Activated naive CD8-positive, alpha-beta T cell treated with anti-CD3 and anti-CD28 coated beads, Interleukin-2, amount 10 ng/mL, durations not matched to agents 7 days and 5 days (primary cell): Measurements from ENCODE around the gene CD48. TPM values are rescaled to one million over a fixed set of nuclear protein-coding genes. Genes with fewer than 3 reads are reported as not detected.
A peak's percentile ranks its signal among the peaks of the same experiment; 100 is the strongest.
"Not testable (repeated sequence)": the region's sequence is repeated elsewhere in the genome, so short reads cannot be mapped to it uniquely, and the experiment has no call there.

Experiments used
- ATAC-seq: fragments of 150-1000 bp; cut with Tn5 transposase; one replicate; pipeline ENCODE4 v1.10.0; 2021; ENCODE audit warnings: low read depth, moderate library complexity
- POLR2A ChIA-PET: fragments of 350-600 bp; sonication (Branson Sonifier 250); formaldehyde crosslinking; loops from one replicate; lab custom pipeline; 2021; ENCODE audit warnings: antibody characterized with exemption; lab: Charles Lee
- DNase-seq: peaks from one replicate; pipeline ENCODE4 v3.0.0; 2021
- H3K27ac Mint-ChIP-seq: one replicate; pipeline ENCODE4 v1.8.0; 2022; ENCODE audit warnings: mild to moderate bottlenecking, mixed read lengths
- H3K27me3 Mint-ChIP-seq: one replicate; pipeline ENCODE4 v1.8.0; 2022; ENCODE audit warnings: mild to moderate bottlenecking, moderate library complexity, mixed read lengths
- H3K36me3 Mint-ChIP-seq: one replicate; pipeline ENCODE4 v1.8.0; 2021; ENCODE audit warnings: mild to moderate bottlenecking, mixed read lengths
- H3K4me1 Mint-ChIP-seq: one replicate; pipeline ENCODE4 v1.8.0; 2021; ENCODE audit warnings: mixed read lengths
- H3K4me3 Mint-ChIP-seq: one replicate; pipeline ENCODE4 v1.8.0; 2022; ENCODE audit warnings: mild to moderate bottlenecking, moderate library complexity, mixed read lengths
- H3K9me3 Mint-ChIP-seq: one replicate; pipeline ENCODE4 v1.8.0; 2021; ENCODE audit warnings: mixed read lengths
- total RNA-seq, 2 experiments: library from RNA; stranded (reverse); gene quantifications; one replicate each; pipeline ENCODE4 v1.2.3, GENCODE V29; 2021

CD48 gene
- total RNA-seq, 2 experiments from 2014 or later, result 379 to 386 TPM

GRCh38 chr1:160708118-160708517, 3.5 kb downstream of the CD48 start:
- no peaks in the 10 kb centered on the region for H3K9me3 Mint-ChIP-seq
- POLR2A ChIA-PET, result interaction anchor here (0.7 to 5.1 kb wide), 19 partner anchors 16 to 784 kb away, joined by 3 to 56 read pairs (median 4); partner anchors contain the start of genes ARHGAP30, LY9, SLAMF1 and TSTD1
- no peak overlapping the region for H3K27ac Mint-ChIP-seq
- no peak overlapping the region for H3K4me3 Mint-ChIP-seq
- DNase-seq (no peak), ATAC-seq (no peak)
- H3K4me1 Mint-ChIP-seq, result peaks cover 39% of the 10 kb centered on the region
- H3K36me3 Mint-ChIP-seq, result peaks cover 33% of the 10 kb centered on the region
- no peaks in the 10 kb centered on the region for H3K27me3 Mint-ChIP-seq

- Mint-ChIP-seq H3K4me3 (no peak overlapping the region), H3K9me3 (no peaks in the 10 kb centered on the region), H3K27ac (no peak overlapping the region), H3K36me3 (peaks cover 35% of the 10 kb centered on the region), H3K4me1 (peaks cover 38% of the 10 kb centered on the region), H3K27me3 (no peaks in the 10 kb centered on the region)
- ATAC-seq (peak; percentile 26), DNase-seq (no peak)
- POLR2A ChIA-PET, result interaction anchor here (0.7 to 5.1 kb wide), 19 partner anchors 17 to 784 kb away, joined by 3 to 56 read pairs (median 4); partner anchors contain the start of genes ARHGAP30, LY9, SLAMF1 and TSTD1
These were observed 4.2 kb downstream of the CD48 start for GRCh38 chr1:160707236-160708064.

DNA sequence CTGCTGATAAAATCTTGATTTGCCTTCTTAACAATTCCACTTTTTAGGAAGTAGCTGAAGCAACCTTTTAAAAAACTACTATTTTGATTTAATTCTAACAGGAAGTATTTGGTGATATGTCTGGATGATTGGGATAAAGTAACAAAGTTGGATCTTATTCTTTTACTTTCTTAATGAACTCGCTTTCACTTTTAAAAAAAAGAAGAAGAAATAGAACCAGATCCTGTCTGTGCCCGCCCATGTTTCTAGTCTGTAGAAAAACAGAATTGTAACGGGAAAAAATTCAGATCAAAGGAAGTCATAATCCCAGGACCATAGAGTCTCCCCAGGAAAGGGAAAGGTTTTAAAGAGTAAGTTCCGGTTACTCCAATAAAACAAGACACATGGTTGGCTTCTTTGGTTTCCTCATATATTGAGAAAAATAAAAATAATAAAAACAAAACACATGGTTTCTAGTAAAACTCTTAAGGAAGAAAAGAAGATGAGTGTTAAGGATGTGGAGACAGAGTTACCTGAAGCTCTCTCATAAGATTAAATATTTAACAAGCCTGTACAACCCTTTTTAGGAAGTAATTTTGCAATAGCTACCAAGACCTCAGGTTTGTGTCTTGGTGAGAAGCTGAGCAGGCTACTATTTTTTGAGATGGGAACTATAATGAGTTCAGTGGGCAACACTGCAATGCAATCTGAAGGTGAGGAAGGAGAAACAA, 4.9 kb downstream of the CD48 start:
- no peak for DNase-seq
- Mint-ChIP-seq H3K27me3 (no peaks in the 10 kb centered on the region), H3K9me3 (no peaks in the 10 kb centered on the region), H3K36me3 (peaks cover 39% of the 10 kb centered on the region), H3K27ac (no peak overlapping the region), H3K4me3 (no peak overlapping the region), H3K4me1 (peaks cover 43% of the 10 kb centered on the region)
- POLR2A ChIA-PET, result interaction anchor here (0.9 to 5.1 kb wide), 9 partner anchors 17 to 475 kb away, joined by 3 to 56 read pairs (median 8); partner anchors contain the start of gene LY9
- no peak for ATAC-seq

GRCh38 chr1:160705742-160706141, 5.9 kb downstream of the CD48 start:
- Mint-ChIP-seq H3K4me1 (peaks cover 50% of the 10 kb centered on the region), H3K9me3 (no peaks in the 10 kb centered on the region), H3K36me3 (peaks cover 37% of the 10 kb centered on the region), H3K27ac (peak overlapping the region; percentile 55), H3K4me3 (no peak overlapping the region), H3K27me3 (no peaks in the 10 kb centered on the region)
- POLR2A ChIA-PET, result interaction anchor here (0.6 to 5.1 kb wide), 5 partner anchors 22 to 62 kb away, joined by 3 to 56 read pairs (median 5); no protein-coding TSS in a partner anchor
- ATAC-seq (no peak), DNase-seq (no peak)

DNA sequence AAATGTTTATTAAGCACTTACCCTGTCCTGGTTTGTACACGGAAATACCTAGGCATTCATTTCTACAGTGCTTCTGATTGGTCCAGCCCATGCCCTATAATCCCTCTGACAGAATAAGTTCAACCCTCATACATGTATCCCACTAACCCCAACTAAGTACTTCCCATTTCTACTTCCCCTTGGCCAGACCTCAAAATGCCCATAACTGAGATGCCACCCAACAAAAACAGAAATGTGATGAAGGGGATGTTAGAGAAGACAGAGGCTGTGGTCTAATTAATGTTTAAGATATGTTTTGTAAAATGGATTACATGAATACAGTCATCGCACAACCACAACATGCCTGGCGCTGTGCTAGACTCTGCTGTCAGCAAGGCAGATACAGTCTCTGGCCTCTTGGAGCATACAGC, 6.4 kb downstream of the CD48 start:
- not testable (repeated sequence) for H3K27me3 Mint-ChIP-seq, ATAC-seq, H3K4me3 Mint-ChIP-seq, DNase-seq, H3K9me3 Mint-ChIP-seq
- Mint-ChIP-seq H3K36me3 (peaks cover 41% of the 10 kb centered on the region), H3K27ac (peak overlapping the region; percentile 55), H3K4me1 (peaks cover 55% of the 10 kb centered on the region)
- POLR2A ChIA-PET, result interaction anchor here (3.2 to 5.1 kb wide), 2 partner anchors 7 to 21 kb away, joined by 11 to 56 read pairs; partner anchors contain the start of gene CD48

DNA sequence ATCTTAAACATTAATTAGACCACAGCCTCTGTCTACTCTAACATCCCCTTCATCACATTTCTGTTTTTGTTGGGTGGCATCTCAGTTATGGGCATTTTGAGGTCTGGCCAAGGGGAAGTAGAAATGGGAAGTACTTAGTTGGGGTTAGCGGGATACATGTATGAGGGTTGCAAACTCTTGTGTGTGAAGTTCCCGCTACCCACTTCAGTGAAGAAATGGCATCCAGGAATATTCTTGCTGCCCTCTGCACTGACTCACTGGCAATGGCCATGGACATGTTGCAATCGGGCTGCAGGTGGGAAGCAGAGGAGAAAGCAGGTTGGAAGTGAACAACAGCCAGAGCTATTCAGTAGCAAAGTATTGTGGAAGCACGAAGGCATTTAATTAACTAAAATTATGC, 7.4 kb downstream of the CD48 start:
- Mint-ChIP-seq H3K4me1 (peaks cover 59% of the 10 kb centered on the region), H3K27ac (peak overlapping the region; percentile 51), H3K36me3 (peaks cover 41% of the 10 kb centered on the region), H3K4me3 (peak overlapping the region; percentile 70), H3K9me3 (no peaks in the 10 kb centered on the region), H3K27me3 (no peaks in the 10 kb centered on the region)
- ATAC-seq, result no peak
- DNase-seq, result no peak
- POLR2A ChIA-PET, result interaction anchor here (0.6 to 3.2 kb wide), 2 partner anchors 8 to 18 kb away, joined by 3 to 11 read pairs; partner anchors contain the start of gene CD48

DNA sequence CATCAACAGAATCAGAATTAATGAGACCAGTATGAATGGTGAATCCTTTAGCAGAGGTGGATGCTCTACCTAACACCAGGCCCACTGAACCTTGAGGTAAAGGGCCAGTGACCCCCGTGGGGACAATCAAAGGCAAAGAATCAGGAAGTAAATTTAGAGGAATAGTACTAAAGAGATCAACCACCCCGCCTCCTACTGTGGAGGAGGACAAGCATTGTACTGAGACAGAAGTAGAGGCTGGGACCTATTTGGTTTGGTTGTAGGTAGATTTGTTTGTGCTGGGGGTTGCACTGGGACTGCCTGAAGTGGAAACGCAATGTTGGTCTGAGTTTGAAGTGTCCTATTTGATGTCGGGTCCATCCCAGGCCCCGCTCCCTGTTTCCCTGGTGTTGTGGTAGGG, 9.5 kb downstream of the CD48 start:
- no peak for DNase-seq
- H3K27ac Mint-ChIP-seq, result peak overlapping the region; percentile 67
- POLR2A ChIA-PET, result interaction anchor here (1.7 to 3.2 kb wide), 2 partner anchors 10 to 19 kb away, joined by 6 to 11 read pairs; partner anchors contain the start of gene CD48
- ATAC-seq, result no peak
- H3K27me3 Mint-ChIP-seq, result no peaks in the 10 kb centered on the region
- H3K4me1 Mint-ChIP-seq, result peaks cover 74% of the 10 kb centered on the region
- peaks cover 45% of the 10 kb centered on the region for H3K36me3 Mint-ChIP-seq
- H3K4me3 Mint-ChIP-seq, result peak overlapping the region; percentile 52
- no peaks in the 10 kb centered on the region for H3K9me3 Mint-ChIP-seq

- H3K9me3 Mint-ChIP-seq, H3K27ac Mint-ChIP-seq, DNase-seq, ATAC-seq, H3K4me3 Mint-ChIP-seq, POLR2A ChIA-PET, H3K27me3 Mint-ChIP-seq: not testable (repeated sequence)
- H3K4me1 Mint-ChIP-seq, result peaks cover 62% of the 10 kb centered on the region
- H3K36me3 Mint-ChIP-seq, result peaks cover 26% of the 10 kb centered on the region
These were observed 19.2 kb downstream of the CD48 start for GRCh38 chr1:160692390-160692789.

GRCh38 chr1:160685266-160685665, 26.4 kb downstream of the CD48 start:
- ATAC-seq, result peak; percentile 31
- H3K4me1 Mint-ChIP-seq, result peaks cover 81% of the 10 kb centered on the region
- H3K4me3 Mint-ChIP-seq, result peak overlapping the region; percentile 76
- H3K9me3 Mint-ChIP-seq, result peaks cover 5% of the 10 kb centered on the region
- no peak for DNase-seq
- POLR2A ChIA-PET, result interaction anchor here (0.9 to 3.9 kb wide), 2 partner anchors 22 to 26 kb away, joined by 5 to 56 read pairs; partner anchors contain the start of gene CD48
- peak overlapping the region; percentile 88 for H3K27ac Mint-ChIP-seq
- peaks cover 73% of the 10 kb centered on the region for H3K36me3 Mint-ChIP-seq
- H3K27me3 Mint-ChIP-seq, result no peaks in the 10 kb centered on the region

GRCh38 chr1:160682983-160683865, 28.4 kb downstream of the CD48 start:
- DNase-seq (no peak), ATAC-seq (peak; percentile 37)
- Mint-ChIP-seq H3K27me3 (no peaks in the 10 kb centered on the region), H3K4me1 (peaks cover 79% of the 10 kb centered on the region), H3K27ac (peak overlapping the region; percentile 88), H3K9me3 (peaks cover 5% of the 10 kb centered on the region), H3K36me3 (peaks cover 78% of the 10 kb centered on the region), H3K4me3 (peak overlapping the region; percentile 76)
- POLR2A ChIA-PET, result interaction anchor here (0.5 to 4.1 kb wide), 19 partner anchors 9 to 502 kb away, joined by 3 to 56 read pairs (median 4); partner anchors contain the start of genes CD48, ITLN2, LY9 and SLAMF1

DNA sequence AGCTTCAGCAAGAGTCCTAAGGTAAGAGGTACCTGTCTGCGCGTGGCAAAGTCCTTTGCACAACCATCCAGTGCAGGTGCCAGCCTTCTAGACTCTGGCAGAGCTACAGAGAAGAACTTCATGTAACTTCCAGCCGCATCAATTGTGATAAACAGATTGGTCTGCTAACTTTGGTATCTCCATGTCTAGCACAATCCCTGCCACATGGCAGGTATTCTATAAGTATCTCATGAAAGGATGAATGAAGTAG, 29.8 kb downstream of the CD48 start:
- DNase-seq (no peak), ATAC-seq (peak; percentile 4)
- Mint-ChIP-seq H3K27me3 (no peaks in the 10 kb centered on the region), H3K27ac (peak overlapping the region; percentile 88), H3K4me3 (peak overlapping the region; percentile 76), H3K9me3 (peaks cover 1% of the 10 kb centered on the region), H3K4me1 (peaks cover 76% of the 10 kb centered on the region), H3K36me3 (peaks cover 78% of the 10 kb centered on the region)
- POLR2A ChIA-PET, result interaction anchor here (0.5 to 4.1 kb wide), 8 partner anchors 9 to 310 kb away, joined by 3 to 37 read pairs (median 6); partner anchors contain the start of genes CD48 and ITLN2
